ENCODE data around the gene NXT2.
"Not testable (repeated sequence)": the region's sequence is repeated elsewhere in the genome, so short reads cannot be mapped to it uniquely, and the experiment has no call there.

NXT2 gene

GRCh38 chrX:109536439-109537323, at the start of gene NXT2:
TSS of gene NXT2 (plus strand) at chrX:109536844. CDS start at chrX:109537007, 163 bp downstream.
- peak; percentile 85 for DNase-seq

- no peak for DNase-seq
Observed at GRCh38 chrX:109487640-109488039, 49.0 kb upstream of the NXT2 start.

- DNase-seq: no peak
Observed at GRCh38 chrX:109489174-109489573, 47.5 kb upstream of the NXT2 start.

- DNase-seq: no peak
Observed at GRCh38 chrX:109498434-109498833, 38.2 kb upstream of the NXT2 start.

- no peak for DNase-seq
Observed at GRCh38 chrX:109501176-109501575, 35.5 kb upstream of the NXT2 start.

GRCh38 chrX:109508915-109509314, 27.7 kb upstream of the NXT2 start:
- no peak for DNase-seq

GRCh38 chrX:109511113-109511512, 25.5 kb upstream of the NXT2 start:
- no peak for DNase-seq

GRCh38 chrX:109519001-109519400, 17.6 kb upstream of the NXT2 start:
- DNase-seq: no peak

GRCh38 chrX:109533005-109533404, 3.6 kb upstream of the NXT2 start:
- DNase-seq: no peak

GRCh38 chrX:109533631-109534030, 3.0 kb upstream of the NXT2 start:
- DNase-seq: no peak

GRCh38 chrX:109534933-109535332, 1.7 kb upstream of the NXT2 start:
- no peak for DNase-seq

- DNase-seq: no peak
Observed at GRCh38 chrX:109535578-109535977, 1.1 kb upstream of the NXT2 start.

GRCh38 chrX:109537324-109537665, 651 bp downstream of the NXT2 start:
- DNase-seq: no peak

GRCh38 chrX:109539007-109539406, 2.4 kb downstream of the NXT2 start:
- not testable (repeated sequence) for DNase-seq

GRCh38 chrX:109553862-109554261, 17.2 kb downstream of the NXT2 start:
- DNase-seq: no peak

- DNase-seq: not testable (repeated sequence)
Observed at GRCh38 chrX:109576083-109576482, 39.4 kb downstream of the NXT2 start.

- DNase-seq: no peak
Observed at GRCh38 chrX:109577055-109577454, 40.4 kb downstream of the NXT2 start.

- DNase-seq: no peak
Observed at GRCh38 chrX:109578916-109579315, 42.3 kb downstream of the NXT2 start.

- no peak for DNase-seq
Observed at GRCh38 chrX:109585488-109585887, 48.8 kb downstream of the NXT2 start.

- DNase-seq: no peak
Observed at GRCh38 chrX:109590176-109590575, 53.5 kb downstream of the NXT2 start.

Measured in stimulated activated naive CD4-positive, alpha-beta T cell treated with Interleukin-2 at 50 U/mL for 16 hours (primary cell).